HCT116 (cell line): Measurements from ENCODE around the gene BCDIN3D. TPM values are rescaled to one million over a fixed set of nuclear protein-coding genes. Genes with fewer than 3 reads are reported as not detected.
"Not testable (repeated sequence)": the region's sequence is repeated elsewhere in the genome, so short reads cannot be mapped to it uniquely, and the experiment has no call there.

Source experiments
- ATAC-seq: fragments of 200-7000 bp; cut with Tn5 transposase; 2 replicates; pipeline ENCODE4 v1.9.1; 2020; ENCODE audit warnings: mild to moderate bottlenecking, moderate library complexity
- BruUV-seq: library from RNA; stranded (reverse); fragments of 400-500 nt; replicated peaks from 2 replicates; lab custom pipeline; 2021; lab: Mats Ljungman, UMichigan
- CTCF ChIA-PET: fragments of 300-600 bp; sonication (Branson Sonifier 250); formaldehyde crosslinking; loops from one replicate; lab custom pipeline; 2021; ENCODE audit warnings: antibody characterized with exemption; lab: Charles Lee
- POLR2A ChIA-PET: fragments of 300-600, 350-600 bp; sonication (Branson Sonifier 250); formaldehyde crosslinking; loops from one replicate; lab custom pipeline; 2021; ENCODE audit warnings: antibody characterized with exemption; lab: Charles Lee
- RAD21 ChIA-PET, 2 experiments: fragments of 300-600 bp; sonication (Branson Sonifier 250); formaldehyde crosslinking; loops; one replicate each; lab custom pipeline; 2023; ENCODE audit warnings: low total read pairs in 2 of 2; ENCODE audit not compliant: uncharacterized antibody in 2 of 2, unreplicated experiment in 2 of 2, low non-redundant PET in 1 of 2; lab: Charles Lee
- DNase-seq: peaks from one replicate; pipeline ENCODE4 v3.0.0-alpha.2; 2010; ENCODE audit warnings: low read depth, low spot score
- H2AFZ ChIP-seq: fragments of 200-600 bp; shearing (Covaris generic), sonication (generic); 2 replicates; pipeline ENCODE4 v1.6.1; 2017; ENCODE audit warnings: low read depth, mixed run types, mixed read lengths, antibody characterized with exemption, low read length; ENCODE audit not compliant: poor library complexity, severe bottlenecking
- H3K27ac ChIP-seq: 2 replicates; pipeline ENCODE4 v1.5.1; 2012; ENCODE audit warnings: low read depth, low read length
- H3K27me3 ChIP-seq: fragments of 200-600 bp; sonication (generic); 2 replicates; pipeline ENCODE4 v1.6.1; 2016; ENCODE audit warnings: mixed run types, low read length, mixed read lengths; ENCODE audit not compliant: insufficient read depth
- H3K36me3 ChIP-seq, 2 experiments: fragments of 200-500 bp in 1 of 2; fragments of 200-600 bp in 1 of 2; sonication (Bioruptor generic) in 1 of 2; sonication (generic) in 1 of 2; 2 replicates each; pipeline versions ENCODE4 v1.5.1 to v1.6.1; 2014 to 2016; ENCODE audit warnings: low read length in 2 of 2, inconsistent platforms in 1 of 2, mixed read lengths in 1 of 2, mixed run types in 1 of 2; ENCODE audit not compliant: insufficient read depth in 2 of 2, control insufficient read depth in 1 of 2
- H3K4me1 ChIP-seq, 2 experiments: fragments of 200-600 bp in 1 of 2; sonication (generic) in 1 of 2; 2 replicates each; pipeline versions ENCODE4 v1.5.1 to v1.6.1; 2012 to 2017; ENCODE audit warnings: low read length in 2 of 2, inconsistent platforms in 1 of 2, mild to moderate bottlenecking in 1 of 2, mixed read lengths in 1 of 2, mixed run types in 1 of 2, moderate library complexity in 1 of 2; ENCODE audit not compliant: insufficient read depth in 2 of 2, control insufficient read depth in 1 of 2
- H3K4me2 ChIP-seq: fragments of 200-600 bp; sonication (generic); 2 replicates; pipeline ENCODE4 v1.6.1; 2017; ENCODE audit warnings: mixed run types, low read length, mixed read lengths
- H3K4me3 ChIP-seq, 2 experiments: fragments of 200-600 bp in 1 of 2; sonication (generic) in 1 of 2; replicated peaks in 1 of 2; 2 replicates each; pipeline ENCODE4 v1.5.1; 2011 to 2016; ENCODE audit warnings: low read length in 2 of 2, control low read depth in 1 of 2, low read depth in 1 of 2, mild to moderate bottlenecking in 1 of 2, mixed read lengths in 1 of 2, mixed run types in 1 of 2
- H3K79me2 ChIP-seq: fragments of 200-600 bp; sonication (generic); 2 replicates; pipeline ENCODE4 v1.6.1; 2017; ENCODE audit warnings: mild to moderate bottlenecking, mixed run types, low read length, moderate library complexity, mixed read lengths; ENCODE audit not compliant: insufficient read depth
- H3K9ac ChIP-seq: fragments of 200-600 bp; sonication (generic); 2 replicates; pipeline ENCODE4 v1.6.1; 2016; ENCODE audit warnings: low read length, mixed read lengths
- H3K9me2 ChIP-seq: fragments of 200-600 bp; sonication (generic), shearing (Covaris generic); 2 replicates; pipeline ENCODE4 v1.6.1; 2017; ENCODE audit warnings: mixed run types, mild to moderate bottlenecking, moderate library complexity; ENCODE audit not compliant: insufficient read depth
- H3K9me3 ChIP-seq, 2 experiments: fragments of 200-500 bp in 1 of 2; fragments of 200-600 bp in 1 of 2; sonication (Bioruptor generic) in 1 of 2; sonication (generic) in 1 of 2; 2 replicates each; pipeline ENCODE4 v1.6.1; 2014 to 2017; ENCODE audit warnings: low read length in 2 of 2, mixed read lengths in 2 of 2, inconsistent platforms in 1 of 2, low read depth in 1 of 2, mild to moderate bottlenecking in 1 of 2, mixed run types in 1 of 2, moderate library complexity in 1 of 2; ENCODE audit not compliant: control insufficient read depth in 1 of 2, insufficient read depth in 1 of 2
- H4K20me1 ChIP-seq: fragments of 200-600 bp; sonication (generic), shearing (Covaris generic); 2 replicates; pipeline ENCODE4 v1.6.1; 2017; ENCODE audit warnings: mixed run types, mild to moderate bottlenecking, moderate library complexity; ENCODE audit not compliant: insufficient read depth
- POLR2A ChIP-seq: IDR thresholded peaks from 2 replicates; pipeline ENCODE4 v1.7.0; 2011; ENCODE audit warnings: borderline replicate concordance; ENCODE audit not compliant: insufficient read depth, insufficient read length; ENCODE audit errors: extremely low read depth
- ZFX ChIP-seq: fragments of 450-650 bp; IDR thresholded peaks from 2 replicates; pipeline ENCODE4 v1.6.1; 2017
- intact Hi-C: fragments of 100-400 bp; cut with micrococcal nuclease; formaldehyde crosslinking; loops from 2 replicates; pipeline ENCODE4 v1.10.0; 2022
- total RNA-seq: library from RNA; stranded (reverse); gene quantifications from one replicate; pipeline ENCODE4 v1.2.1, GENCODE V29; 2021; ENCODE audit not compliant: unreplicated experiment
- TF ChIP-seq, protein P1 (sequence below): IDR thresholded peaks from 2 replicates; pipeline ENCODE4 v1.6.1; 2012; ENCODE audit warnings: low read depth

The BCDIN3D gene
- total RNA-seq, 1 experiment from 2014 or later: 5.7 TPM

GRCh38 chr12:49880756-49881414 is 38.0 kb upstream of the BCDIN3D start:
- no peak overlapping the region for H2AFZ ChIP-seq
- no peak for ATAC-seq
- BruUV-seq: no TSS peak
- no peaks in the 10 kb centered on the region for H3K4me1 ChIP-seq
- no peaks in the 10 kb centered on the region for H4K20me1 ChIP-seq
- intact Hi-C loops: no loop called here
- ChIA-PET RAD21 (no interaction called here), POLR2A (no interaction called here), CTCF (no interaction called here)
- TF ChIP-seq ZFX (no peak), POLR2A (no peak)
- TF ChIP-seq, protein P1, sequence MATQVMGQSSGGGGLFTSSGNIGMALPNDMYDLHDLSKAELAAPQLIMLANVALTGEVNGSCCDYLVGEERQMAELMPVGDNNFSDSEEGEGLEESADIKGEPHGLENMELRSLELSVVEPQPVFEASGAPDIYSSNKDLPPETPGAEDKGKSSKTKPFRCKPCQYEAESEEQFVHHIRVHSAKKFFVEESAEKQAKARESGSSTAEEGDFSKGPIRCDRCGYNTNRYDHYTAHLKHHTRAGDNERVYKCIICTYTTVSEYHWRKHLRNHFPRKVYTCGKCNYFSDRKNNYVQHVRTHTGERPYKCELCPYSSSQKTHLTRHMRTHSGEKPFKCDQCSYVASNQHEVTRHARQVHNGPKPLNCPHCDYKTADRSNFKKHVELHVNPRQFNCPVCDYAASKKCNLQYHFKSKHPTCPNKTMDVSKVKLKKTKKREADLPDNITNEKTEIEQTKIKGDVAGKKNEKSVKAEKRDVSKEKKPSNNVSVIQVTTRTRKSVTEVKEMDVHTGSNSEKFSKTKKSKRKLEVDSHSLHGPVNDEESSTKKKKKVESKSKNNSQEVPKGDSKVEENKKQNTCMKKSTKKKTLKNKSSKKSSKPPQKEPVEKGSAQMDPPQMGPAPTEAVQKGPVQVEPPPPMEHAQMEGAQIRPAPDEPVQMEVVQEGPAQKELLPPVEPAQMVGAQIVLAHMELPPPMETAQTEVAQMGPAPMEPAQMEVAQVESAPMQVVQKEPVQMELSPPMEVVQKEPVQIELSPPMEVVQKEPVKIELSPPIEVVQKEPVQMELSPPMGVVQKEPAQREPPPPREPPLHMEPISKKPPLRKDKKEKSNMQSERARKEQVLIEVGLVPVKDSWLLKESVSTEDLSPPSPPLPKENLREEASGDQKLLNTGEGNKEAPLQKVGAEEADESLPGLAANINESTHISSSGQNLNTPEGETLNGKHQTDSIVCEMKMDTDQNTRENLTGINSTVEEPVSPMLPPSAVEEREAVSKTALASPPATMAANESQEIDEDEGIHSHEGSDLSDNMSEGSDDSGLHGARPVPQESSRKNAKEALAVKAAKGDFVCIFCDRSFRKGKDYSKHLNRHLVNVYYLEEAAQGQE: no peak
- H3K79me2 ChIP-seq: no peaks in the 10 kb centered on the region
- DNase-seq: no peak
- no peaks in the 10 kb centered on the region for H3K36me3 ChIP-seq
- no peaks in the 10 kb centered on the region for H3K9me2 ChIP-seq
- H3K4me2 ChIP-seq: no peak overlapping the region
- H3K9me3 ChIP-seq: peaks cover 0 to 10% of the 10 kb centered on the region in 2 experiments; a peak in 1 of 4 replicates
- H3K27ac ChIP-seq: no peak overlapping the region
- H3K9ac ChIP-seq: no peak overlapping the region
- no peak overlapping the region for H3K4me3 ChIP-seq
- H3K27me3 ChIP-seq: peaks cover 8% of the 10 kb centered on the region

DNA sequence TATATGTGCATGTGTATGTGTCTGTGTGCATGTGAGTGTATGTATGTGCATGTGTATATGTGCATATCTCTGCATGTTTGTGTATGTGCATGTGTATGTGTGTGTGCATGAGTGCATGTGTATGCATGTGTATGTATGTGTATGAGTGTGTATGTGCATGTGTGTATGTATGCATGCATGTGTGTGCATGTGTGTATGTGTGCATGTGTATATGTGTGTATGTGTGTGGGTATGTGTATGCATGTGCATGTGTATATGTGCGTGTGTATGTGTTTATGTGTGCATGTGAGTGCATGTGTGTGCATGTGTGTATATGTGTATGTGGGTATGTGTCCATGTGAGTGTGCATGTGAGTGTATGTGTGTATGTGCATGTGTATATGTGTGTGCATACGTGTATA is 36.2 kb upstream of the BCDIN3D start:
- DNase-seq, H3K27me3 ChIP-seq, H3K4me3 ChIP-seq, H3K79me2 ChIP-seq, ATAC-seq, H3K9me3 ChIP-seq, intact Hi-C loops, RAD21 ChIA-PET, H3K4me1 ChIP-seq, CTCF ChIA-PET, POLR2A ChIA-PET, H2AFZ ChIP-seq, H3K9me2 ChIP-seq, BruUV-seq, H3K27ac ChIP-seq, H3K9ac ChIP-seq, H4K20me1 ChIP-seq, H3K4me2 ChIP-seq, H3K36me3 ChIP-seq: not testable (repeated sequence)
